Activated CD8-positive, alpha-beta memory T cell treated with anti-CD3 and anti-CD28 coated beads for 36 hours (primary cell): Measurements from ENCODE around the gene ZDHHC14. TPM values are rescaled to one million over a fixed set of nuclear protein-coding genes. Genes with fewer than 3 reads are reported as not detected.
"Not testable (repeated sequence)": the region's sequence is repeated elsewhere in the genome, so short reads cannot be mapped to it uniquely, and the experiment has no call there.

Experiments
- CTCF ChIA-PET: fragments of 350-600 bp; sonication (Branson Sonifier 250); formaldehyde crosslinking; loops from one replicate; lab custom pipeline; 2021; ENCODE audit warnings: antibody characterized with exemption; lab: Charles Lee
- POLR2A ChIA-PET: fragments of 350-600 bp; sonication (Branson Sonifier 250); formaldehyde crosslinking; loops from one replicate; lab custom pipeline; 2021; ENCODE audit warnings: antibody characterized with exemption; lab: Charles Lee
- total RNA-seq, 2 experiments: library from RNA; stranded (reverse); gene quantifications; one replicate each; pipeline ENCODE4 v1.2.3, GENCODE V29; 2021

ZDHHC14 gene
- total RNA-seq, 2 experiments from 2014 or later, result 6.5 to 7.2 TPM

DNA sequence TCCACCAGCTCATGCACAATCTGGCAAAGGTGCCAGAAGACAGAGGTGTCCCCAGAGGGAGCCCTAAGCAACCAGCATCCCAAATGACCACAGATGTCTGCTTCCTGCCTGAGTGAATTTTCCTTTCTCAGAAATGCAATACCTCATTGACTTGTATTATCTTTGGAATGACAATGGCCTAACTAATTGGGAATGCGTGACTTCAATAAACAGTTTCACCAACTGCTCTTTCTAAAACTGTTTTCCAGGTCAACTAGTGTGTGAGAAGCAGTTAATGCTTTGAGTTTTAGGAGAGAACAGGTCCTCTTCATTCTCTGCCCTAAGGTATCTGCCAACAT, 333.1 kb downstream of the ZDHHC14 start:
- POLR2A ChIA-PET, result no interaction called here
- CTCF ChIA-PET, result no interaction called here

DNA sequence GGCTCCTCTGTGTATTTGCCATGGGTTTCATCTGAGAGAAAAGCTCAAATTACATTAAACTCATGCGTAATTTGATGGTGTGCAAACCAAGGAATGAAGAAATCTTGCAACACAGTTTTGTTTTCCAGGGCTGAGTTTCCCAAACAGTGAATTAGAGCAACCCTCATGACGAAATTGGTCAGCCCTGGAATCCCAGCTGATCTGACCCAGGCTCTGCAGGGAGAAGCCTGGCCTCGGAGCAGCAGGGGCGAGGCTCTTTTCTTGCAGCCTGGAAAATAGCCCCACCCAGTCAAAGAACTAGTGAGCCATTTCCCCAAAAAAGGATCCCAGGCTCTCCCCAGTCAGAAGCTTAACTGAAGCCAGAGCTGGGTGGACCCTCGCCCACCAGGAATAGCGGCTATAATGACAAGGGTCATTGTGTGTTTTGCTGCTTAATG, 334.8 kb downstream of the ZDHHC14 start:
- ChIA-PET POLR2A (no interaction called here), CTCF (no interaction called here)

DNA sequence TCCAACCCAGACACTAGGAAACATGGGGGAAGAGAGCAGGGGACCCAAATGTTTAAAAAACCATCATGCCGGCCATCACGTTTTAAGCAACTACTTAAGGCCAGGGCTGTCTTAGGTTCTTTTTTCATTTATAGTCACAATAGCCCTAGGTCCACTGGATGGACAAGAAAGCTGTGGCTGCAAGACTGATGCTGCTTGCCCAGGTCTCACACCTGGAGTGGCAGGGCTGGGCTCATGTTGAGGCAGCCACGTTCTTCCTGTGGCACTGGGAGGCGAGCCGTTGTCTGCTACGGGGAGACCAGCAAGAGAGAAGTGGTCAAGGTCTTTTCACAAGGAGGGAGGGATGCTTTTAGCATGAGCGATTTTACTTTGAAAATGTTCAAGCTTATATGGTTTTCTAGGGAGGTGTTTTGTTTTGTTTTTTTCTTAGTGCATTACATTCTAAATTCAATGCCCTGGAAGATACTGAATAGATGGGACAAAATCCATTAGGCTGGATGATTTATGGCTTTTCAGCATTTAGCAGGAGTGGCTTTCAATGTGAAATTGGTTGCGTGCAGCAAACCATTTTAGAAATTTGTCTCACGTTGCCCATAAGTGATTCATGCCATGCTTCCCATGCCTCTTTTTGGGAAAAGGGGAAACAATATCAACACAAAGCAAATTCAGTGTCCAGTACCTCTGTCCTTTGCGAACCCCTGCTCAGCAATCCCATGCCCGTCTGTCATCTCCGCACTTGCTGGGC, 335.4 kb downstream of the ZDHHC14 start:
- ChIA-PET POLR2A (no interaction called here), CTCF (no interaction called here)

DNA sequence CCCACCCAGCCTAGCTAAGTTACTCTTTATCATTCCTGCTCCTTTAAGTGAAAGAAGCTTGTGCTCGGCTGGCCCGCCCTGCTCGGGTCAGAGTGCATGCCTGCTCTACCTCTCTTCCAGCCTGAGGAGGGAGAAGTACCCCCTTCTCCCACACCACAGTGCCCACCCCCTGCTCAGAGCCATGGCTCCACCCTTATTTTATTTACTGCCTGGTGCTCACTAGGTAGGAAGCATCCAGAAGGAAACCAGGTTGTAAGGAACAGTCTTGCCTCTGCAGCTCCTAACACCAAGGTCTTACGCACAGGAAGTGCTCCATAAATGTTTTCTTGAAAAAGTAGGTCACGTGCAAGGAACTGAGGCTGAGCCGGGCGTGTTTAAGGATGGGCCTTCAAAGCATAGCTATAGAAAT, 336.4 kb downstream of the ZDHHC14 start:
- CTCF ChIA-PET, result no interaction called here
- POLR2A ChIA-PET, result no interaction called here

DNA sequence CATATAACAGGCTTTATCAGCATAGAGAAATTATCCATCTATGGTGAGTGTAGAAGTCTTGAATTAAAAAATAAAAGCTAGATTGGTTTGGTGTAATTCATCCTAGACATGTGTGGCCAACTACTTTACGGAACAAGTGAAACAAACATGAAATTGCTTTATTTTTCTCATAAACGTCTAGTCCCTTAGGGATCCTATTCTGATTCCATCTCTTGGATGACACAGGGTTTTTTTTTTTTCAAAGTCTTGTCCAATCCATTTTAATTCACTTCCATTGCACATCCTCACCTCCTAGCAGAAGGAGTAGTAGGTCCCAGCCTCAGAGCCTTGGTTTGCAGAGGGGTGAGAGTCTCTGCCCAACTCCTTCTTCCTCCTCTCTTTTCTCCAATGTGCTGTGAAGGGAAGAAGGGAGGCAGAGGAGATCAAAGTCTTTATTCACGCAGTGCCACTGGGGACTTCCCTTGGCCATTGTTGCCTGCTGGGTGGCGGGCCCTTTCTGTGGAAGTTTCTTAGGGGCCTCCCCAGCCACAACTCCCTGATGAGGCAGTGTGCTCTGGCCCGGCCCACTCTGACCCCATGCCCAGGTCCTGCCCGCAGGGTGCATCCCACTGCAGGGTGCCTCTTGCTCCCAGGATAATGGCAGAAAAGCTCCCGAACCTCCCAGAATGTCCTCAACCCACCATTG, 337.7 kb downstream of the ZDHHC14 start:
- ChIA-PET CTCF (no interaction called here), POLR2A (no interaction called here)

DNA sequence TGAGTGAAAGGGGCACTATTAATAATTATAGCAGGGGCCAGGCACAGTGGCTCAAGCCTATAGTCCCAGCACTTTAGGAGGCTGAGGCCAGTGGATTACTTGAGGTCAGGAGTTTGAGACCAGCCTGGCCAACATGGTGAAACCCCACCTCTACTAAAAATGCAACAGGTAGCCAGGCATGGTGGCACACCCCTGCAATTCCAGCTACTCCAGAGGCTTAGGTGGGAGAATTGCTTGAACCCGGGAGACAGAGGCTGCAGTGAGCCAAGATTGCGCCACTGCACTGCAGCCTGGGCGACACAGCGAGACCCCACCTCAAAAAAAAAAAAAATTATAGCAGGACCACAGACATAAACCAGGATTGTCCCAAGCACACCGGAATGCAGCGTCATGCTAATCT, 340.0 kb downstream of the ZDHHC14 start:
- POLR2A ChIA-PET, CTCF ChIA-PET: not testable (repeated sequence)

DNA sequence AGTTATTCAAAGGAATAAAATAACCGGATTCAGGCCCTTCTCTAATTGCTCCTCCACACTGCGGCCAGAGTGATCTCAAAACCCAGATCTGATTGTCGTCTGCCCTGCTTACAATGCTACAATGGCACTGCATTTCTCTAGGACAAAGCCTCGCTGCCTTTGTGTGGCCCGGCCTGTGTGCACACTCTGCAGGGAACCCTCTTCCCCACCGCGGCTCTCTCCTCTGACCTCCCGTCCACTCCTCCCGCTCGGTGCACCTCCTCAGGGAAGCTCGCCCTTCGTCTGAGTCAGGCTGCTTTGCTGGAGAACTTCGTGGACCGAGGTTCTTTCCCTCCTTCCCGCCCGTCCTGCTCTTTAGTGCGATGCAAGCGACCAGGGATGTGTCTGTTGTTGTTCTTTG, 340.4 kb downstream of the ZDHHC14 start:
- ChIA-PET CTCF (no interaction called here), POLR2A (no interaction called here)

DNA sequence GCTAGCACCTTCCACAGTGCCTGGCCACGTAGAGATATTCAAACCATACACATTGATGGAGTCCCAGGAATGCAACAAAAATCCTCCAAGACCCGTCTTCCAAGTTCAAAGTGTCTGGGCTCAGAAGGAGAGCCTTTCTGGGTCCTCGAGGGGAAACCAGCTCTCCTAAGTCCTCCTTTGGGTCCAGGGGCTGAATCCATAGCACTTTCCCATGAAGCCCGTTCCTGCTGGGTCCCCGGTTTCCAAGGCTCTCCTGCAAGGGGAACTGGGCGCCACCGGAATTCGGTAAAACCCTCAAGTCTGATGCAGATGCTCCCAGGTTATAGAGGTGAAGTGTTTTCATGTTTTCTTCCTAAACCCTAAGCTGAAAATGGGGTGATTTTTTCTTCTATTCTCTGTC, 340.8 kb downstream of the ZDHHC14 start:
- ChIA-PET POLR2A (no interaction called here), CTCF (no interaction called here)

DNA sequence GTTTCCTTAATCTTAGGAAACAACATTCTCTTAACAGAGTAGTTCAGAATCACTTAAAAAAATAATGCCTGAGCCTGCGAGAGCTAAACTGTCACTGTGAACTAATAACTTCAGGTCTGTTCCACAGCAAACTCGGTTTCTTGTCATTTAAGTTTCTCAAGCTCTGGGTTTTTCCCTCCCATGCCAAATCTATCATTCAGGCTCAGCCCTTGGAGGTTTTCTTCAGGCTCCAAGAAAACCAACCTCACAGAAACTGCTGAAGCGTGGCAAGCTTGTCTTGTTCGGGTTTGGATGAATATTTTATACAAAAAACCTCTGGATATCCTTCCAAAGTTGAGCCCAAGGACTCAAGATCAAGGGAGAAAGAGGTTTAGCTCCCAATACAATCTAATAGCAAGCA, 342.4 kb downstream of the ZDHHC14 start:
- ChIA-PET CTCF (no interaction called here), POLR2A (no interaction called here)

DNA sequence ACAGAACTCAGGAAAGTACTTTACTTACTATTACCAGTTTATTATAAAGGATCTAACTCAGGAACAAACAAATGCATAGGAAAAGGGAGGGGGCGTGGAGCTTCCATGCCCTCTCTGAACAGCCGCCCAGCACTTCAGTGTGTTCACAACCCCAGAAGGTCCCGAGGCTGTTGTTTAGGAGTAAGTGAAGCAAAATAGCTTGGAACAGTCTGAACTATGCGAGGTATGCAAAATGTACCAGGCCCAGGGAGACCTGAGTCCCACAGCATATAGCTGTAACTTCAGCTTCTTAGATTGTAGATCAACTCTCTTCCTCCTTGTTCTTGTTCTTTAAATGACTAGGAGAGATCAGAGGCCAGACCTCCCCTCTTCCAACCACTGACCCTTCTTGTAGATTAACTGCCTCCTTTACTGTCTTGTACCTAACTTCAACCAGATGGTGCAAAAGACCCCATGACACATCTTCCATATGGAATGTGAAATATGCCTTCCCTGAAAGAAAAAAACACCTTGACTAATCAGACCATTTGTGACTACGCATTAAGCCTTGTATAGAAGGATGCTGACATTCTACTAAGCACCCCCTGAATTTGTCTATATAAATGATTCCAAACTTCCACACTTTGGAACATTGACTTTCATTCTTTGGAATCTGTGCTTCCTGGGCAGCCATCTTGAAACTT, 343.3 kb downstream of the ZDHHC14 start:
- CTCF ChIA-PET, result no interaction called here
- POLR2A ChIA-PET, result no interaction called here

DNA sequence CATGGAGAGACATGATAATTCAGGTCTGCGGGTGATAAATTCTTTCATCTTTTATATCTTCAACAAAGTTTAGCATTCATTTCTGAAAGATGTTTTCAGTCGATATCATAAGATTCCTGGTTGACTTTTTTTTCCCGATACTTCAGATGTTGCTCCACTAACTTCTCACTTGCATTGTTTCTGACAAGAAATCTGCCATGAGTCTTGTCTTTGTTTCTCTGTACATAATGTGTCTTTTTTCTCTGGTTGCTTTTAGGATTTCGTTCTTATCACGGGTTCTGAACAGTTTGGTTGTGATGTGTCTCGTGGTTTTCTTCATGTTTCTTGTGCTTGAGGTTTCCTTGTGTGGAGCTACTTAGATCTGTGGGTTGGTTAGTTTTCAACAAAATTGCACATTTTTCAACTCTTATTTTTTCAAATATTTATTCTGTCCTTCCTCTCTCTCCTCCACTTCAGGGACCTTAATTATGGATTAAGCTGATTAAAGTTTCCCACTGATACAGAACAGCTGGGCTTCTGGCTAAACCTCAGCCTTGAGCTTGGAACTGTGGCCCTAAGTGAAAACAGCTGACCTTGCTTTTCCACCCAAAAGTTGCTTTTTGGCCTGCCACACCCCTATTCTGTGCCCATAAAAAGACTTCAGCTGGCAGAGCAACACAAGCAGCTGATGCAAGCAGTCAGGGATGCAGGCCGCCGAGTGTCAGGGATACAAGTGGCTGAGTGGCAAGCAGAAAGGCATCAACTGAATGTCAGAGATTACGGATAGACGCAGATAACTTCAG, 344.2 kb downstream of the ZDHHC14 start:
- ChIA-PET POLR2A (no interaction called here), CTCF (no interaction called here)

DNA sequence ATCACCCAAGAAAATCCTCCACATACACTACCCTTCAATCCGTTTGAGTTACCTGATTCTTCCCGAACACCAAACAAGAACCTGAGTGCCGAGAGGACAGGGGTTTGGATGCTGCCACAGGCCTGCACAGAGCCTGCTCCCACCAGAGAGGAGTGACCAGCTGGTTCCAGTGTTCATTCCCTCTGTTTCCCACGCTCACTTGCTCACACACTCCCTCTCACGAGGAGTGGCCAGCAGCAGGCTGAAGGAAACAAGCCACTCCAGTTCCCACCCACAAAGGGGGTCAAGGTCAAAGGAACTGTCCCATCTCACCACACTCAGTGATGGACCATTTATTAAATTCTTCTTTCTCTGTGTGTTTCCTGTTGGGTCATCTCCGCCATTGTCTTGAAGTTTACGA, 344.8 kb downstream of the ZDHHC14 start:
- POLR2A ChIA-PET, result no interaction called here
- CTCF ChIA-PET, result no interaction called here

DNA sequence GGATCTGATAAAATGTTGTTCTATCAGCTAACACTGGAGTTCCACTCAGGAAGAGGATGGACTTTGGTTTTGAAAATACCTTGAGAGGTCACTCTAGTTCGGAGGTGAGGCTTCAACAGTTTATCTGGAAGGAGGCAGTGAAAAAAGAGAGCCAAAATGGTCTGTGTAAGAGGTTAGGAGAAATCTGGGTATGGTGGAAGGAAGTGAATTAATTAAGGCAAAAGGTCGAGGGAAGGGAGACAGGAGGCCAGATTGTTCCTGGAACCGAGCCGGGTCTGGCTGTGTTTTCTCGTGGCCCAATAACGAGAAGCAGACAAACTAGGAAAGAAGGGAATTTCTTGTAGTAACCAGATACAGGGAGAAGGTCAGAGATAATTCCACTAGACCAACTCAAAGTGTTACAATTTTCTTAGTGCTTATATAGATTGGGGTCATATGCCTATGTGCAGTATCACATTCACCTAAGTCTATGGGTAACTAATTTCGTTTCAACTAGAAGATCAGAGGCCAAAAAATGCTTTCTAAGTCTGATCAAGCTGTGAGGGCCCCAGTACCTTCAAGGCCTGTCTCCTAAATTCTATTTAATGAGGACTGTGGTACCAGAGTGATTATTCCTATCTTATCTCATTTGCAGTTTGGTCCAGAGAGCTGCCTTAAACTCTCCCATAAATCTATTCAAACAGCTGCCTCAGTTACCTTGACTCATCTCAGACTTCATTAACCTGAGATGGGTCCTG, 346.1 kb downstream of the ZDHHC14 start:
- CTCF ChIA-PET, result no interaction called here

More for the DNA sequence above, 346.1 kb downstream of the ZDHHC14 start:
- POLR2A ChIA-PET, result no interaction called here

Other genes with a start within 250 kb of the ZDHHC14 start
- 10 to 100 TPM; 11.6 to 12.2 TPM for gene TMEM242, start 57.7 kb upstream of the ZDHHC14 start, total RNA-seq